K562 (cell line): ENCODE data around the gene NECTIN1.

Source experiments
- CHD4 ChIP-seq: fragments of 200-600 bp; sonication (generic); IDR thresholded peaks from 3 replicates; pipeline ENCODE4 v1.6.1; 2012; ENCODE audit warnings: low read depth, mild to moderate bottlenecking, mixed read lengths, low read length, inconsistent platforms; ENCODE audit not compliant: insufficient read depth, insufficient replicate concordance, poor library complexity, severe bottlenecking
- NFE2 ChIP-seq: IDR thresholded peaks from 2 replicates; pipeline ENCODE4 v1.6.1; 2014; ENCODE audit warnings: antibody characterized with exemption, low read depth
- POLR2A ChIP-seq: fragments of 450-650 bp; conservative IDR thresholded peaks from 2 replicates; pipeline ENCODE4 v1.6.1; 2016
- POLR2AphosphoS5 ChIP-seq: IDR thresholded peaks from 2 replicates; pipeline ENCODE4 v1.6.1; 2011; ENCODE audit warnings: mild to moderate bottlenecking, low read depth, low read length, moderate library complexity; ENCODE audit not compliant: control insufficient read depth, insufficient read depth
- POLR2H ChIP-seq: IDR thresholded peaks from 2 replicates; pipeline ENCODE4 v1.6.1; 2016; ENCODE audit warnings: missing genetic modification characterization, low read depth, mild to moderate bottlenecking, control low read depth, missing compliant biosample characterization, moderate library complexity
- SMARCB1 ChIP-seq: IDR thresholded peaks from 2 replicates; pipeline ENCODE4 v1.6.1; 2011; ENCODE audit warnings: improper control_type of control experiment, low read depth; ENCODE audit not compliant: insufficient read length
- TBL1XR1 ChIP-seq, 2 experiments: IDR thresholded peaks; 2 replicates each; pipeline ENCODE4 v1.6.1; 2012; ENCODE audit warnings: improper control_type of control experiment in 2 of 2, low read length in 2 of 2, mild to moderate bottlenecking in 1 of 2
- ZNF124 ChIP-seq: sonication (generic); formaldehyde crosslinking; IDR thresholded peaks from 2 replicates; pipeline ENCODE4 v1.8.1; 2022; ENCODE audit warnings: missing genetic modification reagents
- TF ChIP-seq, protein P1 (sequence below), 3 experiments: IDR thresholded peaks in 2 of 3; conservative IDR thresholded peaks in 1 of 3; 2 replicates each; pipeline ENCODE4 v1.5.1; 2011 to 2012; ENCODE audit warnings: low read length in 3 of 3, mild to moderate bottlenecking in 3 of 3, control low read depth in 2 of 3, improper control_type of control experiment in 1 of 3, inconsistent platforms in 1 of 3, low read depth in 1 of 3, mixed read lengths in 1 of 3, moderate library complexity in 1 of 3; ENCODE audit not compliant: insufficient read depth in 2 of 3

DNA sequence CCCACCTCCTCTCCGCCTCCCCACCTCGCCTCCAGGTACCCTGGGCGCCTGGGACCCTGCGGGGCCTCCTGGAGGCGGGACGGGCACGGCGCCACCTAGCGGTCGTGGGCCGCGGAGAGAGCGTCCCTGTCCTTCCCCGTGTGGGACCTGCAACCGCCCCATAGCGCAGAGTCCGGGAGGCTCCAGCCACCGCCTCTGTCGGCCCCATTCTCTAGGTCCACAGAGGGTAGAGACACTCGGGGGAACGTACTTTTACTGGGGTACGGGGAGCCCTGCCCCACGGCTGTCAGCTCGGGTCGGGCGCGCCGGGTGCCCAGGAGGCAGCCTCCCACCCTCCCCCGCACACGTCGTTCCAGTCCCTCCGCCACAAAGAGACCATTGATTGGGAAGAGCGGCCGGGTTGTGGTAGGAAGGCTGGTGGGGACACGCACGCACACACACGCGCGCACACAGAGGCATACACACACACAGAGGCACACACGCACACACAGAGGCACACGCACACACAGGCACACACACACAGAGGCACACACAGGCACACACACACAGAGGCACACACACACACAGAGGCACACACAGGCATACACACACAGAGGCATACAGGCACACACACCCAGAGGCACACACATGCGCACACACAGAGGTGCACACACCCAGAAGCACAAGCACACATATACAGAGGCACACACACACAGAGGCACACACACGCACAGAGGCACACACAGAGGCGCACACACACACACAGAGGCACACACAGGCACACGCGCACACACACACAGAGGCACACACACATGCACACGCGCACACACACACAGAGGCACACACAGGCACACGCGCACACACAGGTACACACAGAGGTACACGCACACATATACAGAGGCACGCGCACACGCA lies 12.6 kb upstream of the NECTIN1 start:
- TF ChIP-seq ZNF124 (no peak), POLR2H (tag) (no peak), POLR2AphosphoS5 (no peak), CHD4 (no peak), TBL1XR1 (IDR thresholded peaks at IDR 0.05; ENCODE audit: low read length in 2 of 2) (no peak), SMARCB1 (no peak), POLR2A (no peak), NFE2 (no peak)
- TF ChIP-seq, protein P1, sequence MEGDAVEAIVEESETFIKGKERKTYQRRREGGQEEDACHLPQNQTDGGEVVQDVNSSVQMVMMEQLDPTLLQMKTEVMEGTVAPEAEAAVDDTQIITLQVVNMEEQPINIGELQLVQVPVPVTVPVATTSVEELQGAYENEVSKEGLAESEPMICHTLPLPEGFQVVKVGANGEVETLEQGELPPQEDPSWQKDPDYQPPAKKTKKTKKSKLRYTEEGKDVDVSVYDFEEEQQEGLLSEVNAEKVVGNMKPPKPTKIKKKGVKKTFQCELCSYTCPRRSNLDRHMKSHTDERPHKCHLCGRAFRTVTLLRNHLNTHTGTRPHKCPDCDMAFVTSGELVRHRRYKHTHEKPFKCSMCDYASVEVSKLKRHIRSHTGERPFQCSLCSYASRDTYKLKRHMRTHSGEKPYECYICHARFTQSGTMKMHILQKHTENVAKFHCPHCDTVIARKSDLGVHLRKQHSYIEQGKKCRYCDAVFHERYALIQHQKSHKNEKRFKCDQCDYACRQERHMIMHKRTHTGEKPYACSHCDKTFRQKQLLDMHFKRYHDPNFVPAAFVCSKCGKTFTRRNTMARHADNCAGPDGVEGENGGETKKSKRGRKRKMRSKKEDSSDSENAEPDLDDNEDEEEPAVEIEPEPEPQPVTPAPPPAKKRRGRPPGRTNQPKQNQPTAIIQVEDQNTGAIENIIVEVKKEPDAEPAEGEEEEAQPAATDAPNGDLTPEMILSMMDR (IDR thresholded peaks at IDR 0.05 in 2 of 3, conservative IDR thresholded peaks at IDR 0.05 in 1 of 3; ENCODE audit: insufficient read depth in 2 of 3, low read depth in 1 of 3, low read length in 3 of 3): peak; percentile 62 to 69 (median 68); a peak in 5 of 6 replicates
